Measurements from ENCODE around the gene HBZ.
A peak's percentile ranks its signal among the peaks of the same experiment; 100 is the strongest.
"Not testable (repeated sequence)": the region's sequence is repeated elsewhere in the genome, so short reads cannot be mapped to it uniquely, and the experiment has no call there.

HBZ gene

GRCh38 chr16:180101-180675 lies 27.7 kb downstream of the HBZ start, which contains the start of gene HBQ1:
Gene HBQ1, plus strand, starts transcription at chr16:180459. Its CDS starts 28 bp downstream, at chr16:180487.
- DNase-seq = peak in 1 of 2 experiments; percentile 66

GRCh38 chr16:180681-181564 lies 28.5 kb downstream of the HBZ start:
- peak; percentile 6 to 80 for DNase-seq

GRCh38 chr16:181565-182021 lies 29.1 kb downstream of the HBZ start:
- DNase-seq = no peak

GRCh38 chr16:183005-183404 lies 30.6 kb downstream of the HBZ start:
- no peak for DNase-seq

GRCh38 chr16:185213-185612 lies 32.8 kb downstream of the HBZ start:
- no peak for DNase-seq

GRCh38 chr16:185691-186090 lies 33.2 kb downstream of the HBZ start:
- DNase-seq = no peak

DNA sequence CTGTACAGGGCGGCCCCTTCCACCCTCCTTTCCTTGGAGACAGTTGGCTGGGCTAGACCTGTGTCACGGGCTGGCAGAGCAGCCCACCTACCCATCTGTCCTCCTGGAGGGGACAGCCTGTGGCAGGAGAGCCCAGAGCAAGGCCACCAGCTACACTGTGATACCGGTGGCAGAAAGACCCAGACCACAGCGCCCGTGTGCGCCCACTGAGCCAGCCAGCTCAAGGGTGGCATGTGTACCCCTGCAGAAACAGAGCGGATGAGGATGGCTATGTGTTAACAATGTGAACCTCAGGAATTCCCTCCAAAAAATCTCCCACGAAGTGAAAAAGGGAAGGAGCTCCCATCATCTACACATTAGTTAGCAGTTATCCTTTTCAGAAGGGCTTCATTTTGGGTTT lies 34.9 kb downstream of the HBZ start:
- no peak for DNase-seq

GRCh38 chr16:188674-189073 lies 36.2 kb downstream of the HBZ start:
- DNase-seq = no peak

DNA sequence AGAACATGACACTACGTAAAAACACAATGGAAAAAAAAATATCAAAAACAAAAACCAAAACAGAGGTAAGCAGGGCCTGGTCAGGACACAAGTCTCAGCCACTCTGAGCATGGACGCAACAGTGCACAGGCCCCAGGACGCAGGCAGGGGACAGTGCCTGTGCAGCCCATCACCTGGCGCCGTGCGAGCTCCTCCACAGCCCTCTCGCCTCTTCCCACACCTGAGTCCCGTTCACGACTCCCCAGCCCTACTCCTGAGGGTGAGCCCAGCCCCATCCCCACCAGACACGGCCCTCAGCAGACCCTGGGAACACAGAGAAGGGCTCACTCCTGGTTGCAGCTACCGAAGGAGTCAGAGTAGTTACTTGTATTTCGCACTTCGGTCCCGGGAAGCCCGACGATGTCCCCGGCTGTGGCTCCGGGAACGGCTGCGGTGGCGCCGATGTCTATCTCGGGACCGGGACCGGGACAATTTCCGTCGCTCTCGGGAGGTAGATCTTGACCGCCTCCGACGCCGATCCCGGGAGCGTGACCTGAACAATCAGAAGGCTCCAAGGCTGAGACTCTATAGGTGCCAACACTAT lies 37.3 kb downstream of the HBZ start:
- DNase-seq = no peak

DNA sequence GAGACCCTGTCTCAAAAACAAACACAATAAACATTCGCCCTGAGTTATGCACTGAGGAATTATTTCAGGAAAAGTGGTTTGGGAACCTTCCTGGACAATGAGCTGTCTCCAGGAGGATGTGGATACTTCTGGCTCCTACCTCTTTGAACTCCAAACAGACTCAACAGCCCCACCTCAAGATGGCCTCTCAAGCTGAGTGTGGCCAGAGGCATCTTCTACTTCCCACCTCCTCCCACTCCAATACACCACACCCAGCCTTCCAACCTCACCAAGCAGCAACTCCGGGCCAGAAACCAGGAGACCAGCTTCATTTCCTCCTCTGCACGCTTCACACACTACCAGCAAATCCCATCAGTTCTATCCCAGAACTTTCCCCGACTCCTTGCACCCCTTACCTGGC lies 39.4 kb downstream of the HBZ start:
- DNase-seq = no peak

GRCh38 chr16:192686-193085 lies 40.2 kb downstream of the HBZ start:
- no peak for DNase-seq

GRCh38 chr16:193441-193840 lies 41.0 kb downstream of the HBZ start:
- DNase-seq = no peak

- no peak for DNase-seq
Observed at GRCh38 chr16:194516-194915, 42.1 kb downstream of the HBZ start.

DNA sequence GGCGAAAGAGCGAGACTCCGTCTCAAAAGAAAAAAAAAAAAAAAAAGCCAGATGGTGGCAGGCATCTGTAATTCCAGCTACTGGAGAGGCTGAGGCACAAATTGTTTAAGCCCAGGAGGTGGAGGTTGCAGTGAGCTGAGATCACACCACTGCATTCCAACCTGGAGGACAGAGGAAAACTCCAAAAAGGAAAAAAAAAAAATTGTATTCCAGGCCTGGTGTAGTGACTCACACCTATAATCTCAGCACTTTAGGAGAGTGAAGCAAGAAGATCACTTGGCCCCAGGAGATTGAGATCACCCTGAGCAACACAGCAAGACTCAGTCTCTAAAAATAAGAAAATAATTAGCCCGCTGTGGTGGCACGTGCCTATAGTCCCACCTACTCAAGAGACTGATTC lies 47.9 kb downstream of the HBZ start:
- DNase-seq = no peak

- no peak for DNase-seq
Observed at GRCh38 chr16:203246-203645, 50.8 kb downstream of the HBZ start.

DNA sequence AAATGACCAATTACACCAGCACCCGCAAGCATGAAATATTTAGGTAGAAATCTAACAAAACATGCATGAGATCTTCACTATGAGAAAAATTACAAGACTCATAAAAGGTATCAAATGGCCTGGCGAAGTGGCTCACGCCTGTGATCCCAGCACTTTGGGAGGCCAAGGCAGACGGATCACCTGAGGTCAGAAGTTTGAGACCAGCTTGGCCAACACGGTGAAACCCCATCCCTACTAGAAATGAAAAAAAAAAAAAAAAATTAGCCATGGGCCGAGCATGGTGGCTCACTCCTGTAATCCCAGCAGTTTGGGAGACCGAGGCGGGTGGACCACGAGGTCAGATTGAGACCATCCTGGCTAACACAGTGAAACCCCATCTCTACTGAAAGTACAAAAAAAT lies 51.6 kb downstream of the HBZ start:
- DNase-seq = not testable (repeated sequence)

All from NCI-H446 (cell line).